HFF-Myc (cell line): Measurements from ENCODE around the gene PHKB.
"Not testable (repeated sequence)": the region's sequence is repeated elsewhere in the genome, so short reads cannot be mapped to it uniquely, and the experiment has no call there.

Source experiments
- DNase-seq: peaks from one replicate; pipeline ENCODE4 v3.0.0-alpha.2; 2011; ENCODE audit warnings: low read depth; ENCODE audit errors: extremely low read depth
- H3K4me3 ChIP-seq: replicated peaks from 2 replicates; pipeline ENCODE4 v1.5.1; 2011; ENCODE audit warnings: low read depth, mild to moderate bottlenecking, control low read depth, low read length
- TF ChIP-seq, protein P1 (sequence below): IDR thresholded peaks from 2 replicates; pipeline ENCODE4 v1.5.1; 2012; ENCODE audit warnings: mild to moderate bottlenecking, low read depth, low read length, control low read depth; ENCODE audit errors: missing control alignments

PHKB gene

DNA sequence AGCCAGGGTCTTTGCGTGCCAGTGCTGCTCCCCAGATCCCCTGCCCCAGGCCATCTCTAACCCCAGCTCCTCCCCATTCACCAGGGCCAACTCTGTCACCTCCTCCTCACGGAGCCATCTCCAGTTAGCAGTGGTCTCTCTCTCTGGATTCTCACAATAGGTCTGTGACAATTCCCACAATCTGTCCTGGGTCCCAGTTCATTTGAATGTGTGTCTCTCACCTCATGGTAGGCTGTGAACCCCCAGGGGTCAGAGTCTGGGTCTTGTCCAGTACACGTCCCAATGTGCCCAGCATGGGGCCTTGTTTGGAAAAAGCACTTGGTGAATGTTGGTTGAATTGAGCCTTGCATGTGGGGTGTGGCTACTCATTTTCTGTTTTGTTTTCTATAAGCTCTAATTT is 205.3 kb downstream of the PHKB start:
- H3K4me3 ChIP-seq: no peak overlapping the region
- TF ChIP-seq, protein P1, sequence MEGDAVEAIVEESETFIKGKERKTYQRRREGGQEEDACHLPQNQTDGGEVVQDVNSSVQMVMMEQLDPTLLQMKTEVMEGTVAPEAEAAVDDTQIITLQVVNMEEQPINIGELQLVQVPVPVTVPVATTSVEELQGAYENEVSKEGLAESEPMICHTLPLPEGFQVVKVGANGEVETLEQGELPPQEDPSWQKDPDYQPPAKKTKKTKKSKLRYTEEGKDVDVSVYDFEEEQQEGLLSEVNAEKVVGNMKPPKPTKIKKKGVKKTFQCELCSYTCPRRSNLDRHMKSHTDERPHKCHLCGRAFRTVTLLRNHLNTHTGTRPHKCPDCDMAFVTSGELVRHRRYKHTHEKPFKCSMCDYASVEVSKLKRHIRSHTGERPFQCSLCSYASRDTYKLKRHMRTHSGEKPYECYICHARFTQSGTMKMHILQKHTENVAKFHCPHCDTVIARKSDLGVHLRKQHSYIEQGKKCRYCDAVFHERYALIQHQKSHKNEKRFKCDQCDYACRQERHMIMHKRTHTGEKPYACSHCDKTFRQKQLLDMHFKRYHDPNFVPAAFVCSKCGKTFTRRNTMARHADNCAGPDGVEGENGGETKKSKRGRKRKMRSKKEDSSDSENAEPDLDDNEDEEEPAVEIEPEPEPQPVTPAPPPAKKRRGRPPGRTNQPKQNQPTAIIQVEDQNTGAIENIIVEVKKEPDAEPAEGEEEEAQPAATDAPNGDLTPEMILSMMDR: no peak
- DNase-seq: no peak

DNA sequence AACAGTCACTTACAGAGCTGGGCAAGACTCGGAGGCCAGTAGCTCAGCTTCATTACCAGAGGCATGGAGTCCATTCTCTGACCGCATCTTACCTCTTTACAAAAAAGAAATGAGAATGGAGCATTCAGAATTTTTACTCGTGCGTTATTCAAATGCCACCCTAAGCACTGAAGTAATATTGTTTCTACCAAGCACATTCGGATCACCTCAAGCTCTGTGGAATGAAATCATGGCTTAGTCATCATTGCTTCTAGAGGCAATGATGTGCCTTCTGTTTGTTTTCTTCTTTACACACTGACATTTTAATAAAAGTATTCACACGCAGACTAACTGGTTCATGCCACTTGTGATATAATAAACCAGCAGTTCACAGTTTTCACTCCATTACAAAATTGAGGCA is 206.8 kb downstream of the PHKB start:
- H3K4me3 ChIP-seq: no peak overlapping the region
- no peak for DNase-seq
- TF ChIP-seq, protein P1: no peak

DNA sequence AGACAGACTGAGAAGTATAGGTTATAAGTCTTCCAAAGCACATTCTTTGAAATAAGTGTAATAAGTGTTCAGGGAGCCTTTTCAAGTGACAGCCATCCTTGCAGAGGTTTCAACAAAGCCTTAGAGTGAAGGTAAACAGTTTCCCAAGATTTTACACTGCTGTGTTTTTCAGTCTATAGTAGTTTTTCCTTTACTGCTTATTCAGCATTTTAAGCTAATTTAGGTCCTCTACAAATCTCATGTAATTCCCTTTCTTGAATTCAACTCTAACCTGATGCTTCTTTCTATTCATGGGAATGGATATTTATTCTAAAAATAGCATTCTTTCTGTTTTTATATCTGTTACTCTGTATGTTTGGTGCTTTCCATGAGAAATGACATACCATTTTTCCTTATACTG is 211.3 kb downstream of the PHKB start:
- no peak for DNase-seq
- no peak overlapping the region for H3K4me3 ChIP-seq
- TF ChIP-seq, protein P1: no peak

DNA sequence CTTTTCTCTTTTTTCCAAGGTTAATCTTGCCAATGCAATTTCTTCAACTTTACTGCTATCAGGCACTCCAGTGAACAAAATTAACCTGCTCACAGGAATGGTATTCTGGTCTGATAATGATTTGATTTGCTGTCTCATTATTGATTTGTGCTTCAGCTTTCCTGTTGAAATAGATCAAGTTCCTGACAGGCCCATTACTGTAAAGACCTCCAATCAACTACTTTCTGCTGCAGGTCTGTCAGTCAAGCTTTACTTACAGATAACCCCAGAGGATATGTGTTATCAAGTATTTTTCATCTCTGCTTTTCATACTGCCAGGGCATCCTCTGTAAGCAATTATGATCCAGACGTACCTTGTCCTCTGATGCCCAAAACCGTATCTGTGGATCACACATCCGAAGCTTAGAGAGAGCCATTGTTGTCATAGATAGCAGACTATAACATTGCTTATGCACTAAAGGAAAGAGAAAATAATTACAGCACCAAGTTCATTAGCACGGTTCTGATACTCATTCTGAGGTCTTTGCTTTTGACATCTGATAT is 215.6 kb downstream of the PHKB start:
- DNase-seq: no peak

DNA sequence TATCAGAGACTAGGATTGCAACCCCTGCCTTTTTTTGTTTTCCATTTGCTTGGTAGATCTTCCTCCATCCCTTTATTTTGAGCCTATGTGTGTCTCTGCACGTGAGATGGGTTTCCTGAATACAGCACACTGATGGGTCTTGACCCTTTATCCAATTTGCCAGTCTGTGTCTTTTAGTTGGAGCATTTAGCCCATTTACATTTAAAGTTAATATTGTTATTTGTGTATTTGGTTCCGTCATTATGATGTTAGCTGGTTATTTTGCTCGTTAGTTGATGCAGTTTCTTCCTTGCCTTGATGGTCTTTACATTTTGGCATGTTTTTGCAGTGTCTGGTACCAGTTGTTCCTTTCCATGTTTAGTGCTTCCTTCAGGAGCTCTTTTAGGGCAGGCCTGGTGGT is 220.4 kb downstream of the PHKB start:
- H3K4me3 ChIP-seq, DNase-seq: not testable (repeated sequence)

More for the DNA sequence above, 215.6 kb downstream of the PHKB start:
- no peak overlapping the region for H3K4me3 ChIP-seq
- TF ChIP-seq, protein P1: no peak

DNA sequence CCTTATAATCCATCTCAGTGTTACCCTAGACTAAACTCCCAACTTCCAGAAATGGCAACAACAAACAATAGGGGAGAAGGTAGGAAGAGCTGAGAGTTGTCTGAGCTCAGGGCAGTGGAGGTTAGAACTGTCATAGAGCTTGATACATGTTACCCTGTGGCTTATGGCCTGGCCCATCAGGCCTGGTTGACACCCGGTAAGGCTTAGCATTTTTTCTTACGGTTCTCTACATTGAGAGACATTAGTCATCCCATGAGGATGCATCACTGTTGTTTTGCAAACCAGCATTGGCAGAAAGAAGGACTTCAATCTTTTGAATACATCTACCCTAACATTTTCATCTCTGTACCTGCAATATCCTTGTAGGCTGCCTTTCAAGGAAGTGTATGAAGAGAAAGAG is 226.6 kb downstream of the PHKB start:
- no peak overlapping the region for H3K4me3 ChIP-seq
- TF ChIP-seq, protein P1: no peak
- no peak for DNase-seq

DNA sequence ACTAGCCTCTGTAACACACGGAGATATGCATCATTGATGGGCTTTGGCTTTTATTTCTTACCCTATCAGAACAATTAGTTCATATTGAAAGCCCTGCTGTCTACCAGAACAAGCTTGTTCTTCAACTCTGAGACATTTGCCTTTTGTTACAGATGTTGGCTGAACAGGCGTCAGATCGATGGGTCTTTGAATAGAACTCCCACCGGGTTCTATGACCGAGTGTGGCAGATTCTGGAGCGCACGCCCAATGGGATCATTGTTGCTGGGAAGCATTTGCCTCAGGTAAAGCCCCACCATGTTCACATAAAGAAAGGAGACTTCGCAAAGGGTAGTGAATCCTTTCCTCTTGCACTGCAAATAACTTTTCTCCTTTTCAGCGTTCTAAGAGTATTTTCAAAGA is 232.1 kb downstream of the PHKB start:
- no peak overlapping the region for H3K4me3 ChIP-seq
- TF ChIP-seq, protein P1: no peak
- DNase-seq: no peak
